Smooth muscle cell (in vitro differentiated cells): ENCODE results near the gene MAML3. TPM values are rescaled to one million over a fixed set of nuclear protein-coding genes. Genes with fewer than 3 reads are reported as not detected.

ENCODE experiments used
- DNase-seq: peaks from one replicate; lab custom pipeline; 2025; ENCODE audit not compliant: unreplicated experiment; lab: John Stamatoyannopoulos, UW
- H2AFZ ChIP-seq: fragments of 200-600 bp; sonication (generic); 2 replicates; pipeline ENCODE4 v1.6.0; 2016; ENCODE audit warnings: antibody characterized with exemption, low read depth, mild to moderate bottlenecking
- H3F3A ChIP-seq: fragments of 200-600 bp; sonication (generic); 2 replicates; pipeline ENCODE4 v1.6.0; 2017; ENCODE audit warnings: antibody characterized with exemption, low read depth
- H3K27ac ChIP-seq: fragments of 200-600 bp; sonication (generic); 2 replicates; pipeline ENCODE4 v1.5.1; 2016; ENCODE audit warnings: low read depth, mild to moderate bottlenecking
- H3K27me3 ChIP-seq: fragments of 200-600 bp; sonication (generic); 2 replicates; pipeline ENCODE4 v1.6.1; 2016; ENCODE audit warnings: low read depth, mild to moderate bottlenecking
- H3K36me3 ChIP-seq: fragments of 200-600 bp; sonication (generic); 2 replicates; pipeline ENCODE4 v1.5.1; 2016; ENCODE audit warnings: low read depth
- H3K4me1 ChIP-seq: fragments of 200-600 bp; sonication (generic); 2 replicates; pipeline ENCODE4 v1.5.1; 2016; ENCODE audit warnings: low read depth
- H3K4me2 ChIP-seq: fragments of 200-600 bp; sonication (generic); 2 replicates; pipeline ENCODE4 v1.6.0; 2016; ENCODE audit warnings: mild to moderate bottlenecking
- H3K4me3 ChIP-seq: fragments of 200-600 bp; sonication (generic); 2 replicates; pipeline ENCODE4 v1.5.1; 2016; ENCODE audit warnings: mild to moderate bottlenecking
- H3K79me2 ChIP-seq: fragments of 200-600 bp; sonication (generic); 2 replicates; pipeline ENCODE4 v1.6.0; 2016; ENCODE audit warnings: low read depth, mild to moderate bottlenecking
- H3K9ac ChIP-seq: fragments of 200-600 bp; sonication (generic); 2 replicates; pipeline ENCODE4 v1.6.0; 2016; ENCODE audit warnings: low read depth
- H3K9me3 ChIP-seq: fragments of 200-600 bp; sonication (generic); replicated peaks from 2 replicates; pipeline ENCODE4 v1.5.1; 2016; ENCODE audit warnings: low read depth
- H4K20me1 ChIP-seq: fragments of 200-600 bp; sonication (generic); 2 replicates; pipeline ENCODE4 v1.6.0; 2016; ENCODE audit warnings: low read depth
- WGBS: methylation state at CpG from one replicate; pipeline ENCODE4 v1.1.7; 2016; ENCODE audit warnings: low lambda C conversion rate; 5-methylcytosine and 5-hydroxymethylcytosine counted together
- polyA plus RNA-seq: library from polyadenylated mRNA; unstranded; fragments of >200 nt; fragmentation: Nextera tagmentation; extraction: Ambion mirVana; gene quantifications from 2 replicates; pipeline ENCODE4 v1.2.1, GENCODE V29; 2016
- total RNA-seq: library from RNA; depleted of rRNA; stranded (reverse); fragments of >200 nt; gene quantifications from 2 replicates; pipeline ENCODE4 v1.2.3, GENCODE V29; 2014
- TF ChIP-seq, protein P1 (sequence below): fragments of 200-600 bp; sonication (generic); IDR thresholded peaks from 2 replicates; pipeline ENCODE4 v1.5.1; 2017; ENCODE audit warnings: borderline replicate concordance, mild to moderate bottlenecking, antibody characterized with exemption; ENCODE audit not compliant: insufficient read depth, poor library complexity, severe bottlenecking

MAML3 gene
- total and polyA plus RNA-seq, 2 experiments from 2014 or later = 4.9 to 12.6 TPM

DNA sequence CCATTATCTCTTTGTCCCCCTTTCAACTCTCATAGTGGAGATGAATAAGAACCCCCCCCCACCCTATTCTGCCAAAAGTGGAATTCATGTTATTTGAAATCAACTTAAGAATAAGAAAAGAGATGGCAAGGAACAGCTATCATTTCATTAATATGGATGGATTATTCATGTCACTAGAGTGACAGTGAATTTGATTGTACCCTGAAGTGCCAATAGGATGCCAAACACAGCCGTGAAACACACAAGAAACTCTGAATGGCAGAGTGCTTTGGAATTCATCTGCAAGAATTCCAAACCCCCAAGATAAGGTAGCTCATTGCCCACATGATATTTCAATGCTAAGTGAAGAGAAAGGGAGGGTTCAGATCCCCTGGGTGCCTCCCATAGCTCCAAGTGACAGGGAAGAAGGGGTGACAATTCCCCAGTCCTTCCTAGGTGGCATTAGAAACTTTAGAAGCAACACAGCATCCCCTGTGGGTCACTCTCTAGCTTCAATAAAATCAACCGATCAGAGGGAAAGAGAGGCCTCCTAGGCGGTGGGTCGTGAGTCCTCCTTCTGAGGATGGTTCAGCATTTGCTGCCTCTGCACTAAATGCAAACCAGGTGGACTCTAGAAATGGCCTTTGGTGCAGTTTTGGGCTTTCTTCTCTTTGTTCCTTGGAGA lies 404.0 kb downstream of the MAML3 start:
- no peak overlapping the region for H3K27ac ChIP-seq
- DNase-seq = no peak
- TF ChIP-seq, protein P1, sequence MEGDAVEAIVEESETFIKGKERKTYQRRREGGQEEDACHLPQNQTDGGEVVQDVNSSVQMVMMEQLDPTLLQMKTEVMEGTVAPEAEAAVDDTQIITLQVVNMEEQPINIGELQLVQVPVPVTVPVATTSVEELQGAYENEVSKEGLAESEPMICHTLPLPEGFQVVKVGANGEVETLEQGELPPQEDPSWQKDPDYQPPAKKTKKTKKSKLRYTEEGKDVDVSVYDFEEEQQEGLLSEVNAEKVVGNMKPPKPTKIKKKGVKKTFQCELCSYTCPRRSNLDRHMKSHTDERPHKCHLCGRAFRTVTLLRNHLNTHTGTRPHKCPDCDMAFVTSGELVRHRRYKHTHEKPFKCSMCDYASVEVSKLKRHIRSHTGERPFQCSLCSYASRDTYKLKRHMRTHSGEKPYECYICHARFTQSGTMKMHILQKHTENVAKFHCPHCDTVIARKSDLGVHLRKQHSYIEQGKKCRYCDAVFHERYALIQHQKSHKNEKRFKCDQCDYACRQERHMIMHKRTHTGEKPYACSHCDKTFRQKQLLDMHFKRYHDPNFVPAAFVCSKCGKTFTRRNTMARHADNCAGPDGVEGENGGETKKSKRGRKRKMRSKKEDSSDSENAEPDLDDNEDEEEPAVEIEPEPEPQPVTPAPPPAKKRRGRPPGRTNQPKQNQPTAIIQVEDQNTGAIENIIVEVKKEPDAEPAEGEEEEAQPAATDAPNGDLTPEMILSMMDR = no peak
- H3F3A ChIP-seq = no peaks in the 10 kb centered on the region
- no peaks in the 10 kb centered on the region for H3K27me3 ChIP-seq
- H3K36me3 ChIP-seq = no peaks in the 10 kb centered on the region
- no peaks in the 10 kb centered on the region for H3K9me3 ChIP-seq
- no peaks in the 10 kb centered on the region for H4K20me1 ChIP-seq
- H3K4me3 ChIP-seq = no peak overlapping the region
- no peak overlapping the region for H3K4me2 ChIP-seq
- H3K79me2 ChIP-seq = peaks cover 11% of the 10 kb centered on the region
- no peak overlapping the region for H2AFZ ChIP-seq
- WGBS = 76% methylated on average over 4 of the region's 4 CpGs
- no peak overlapping the region for H3K9ac ChIP-seq
- H3K4me1 ChIP-seq = peaks cover 20% of the 10 kb centered on the region

DNA sequence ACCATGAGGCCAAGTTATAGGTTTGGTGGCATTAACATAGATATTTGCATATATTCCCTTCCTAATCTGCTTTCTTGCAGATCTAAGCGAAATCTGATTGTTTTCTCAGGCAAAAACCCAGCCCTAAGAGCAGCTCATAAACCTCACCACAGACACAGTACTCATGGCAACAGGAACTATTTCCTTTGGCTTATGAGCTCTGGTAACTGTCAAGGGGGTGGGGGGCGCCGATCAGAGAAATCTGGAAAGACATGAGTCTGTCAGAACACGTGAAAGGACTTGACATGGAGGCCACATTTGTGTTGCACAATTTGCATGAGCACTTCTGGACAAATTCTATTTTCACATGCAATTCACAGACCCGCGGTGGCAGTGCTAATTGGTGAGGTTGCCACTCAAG lies 404.6 kb downstream of the MAML3 start:
- peaks cover 8% of the 10 kb centered on the region for H3K79me2 ChIP-seq
- no peaks in the 10 kb centered on the region for H3F3A ChIP-seq
- peak overlapping the region; percentile 25 for H3K27ac ChIP-seq
- H3K27me3 ChIP-seq = no peaks in the 10 kb centered on the region
- no peaks in the 10 kb centered on the region for H3K9me3 ChIP-seq
- H3K36me3 ChIP-seq = no peaks in the 10 kb centered on the region
- no peak overlapping the region for H3K9ac ChIP-seq
- H3K4me2 ChIP-seq = peak overlapping the region; percentile 17
- H3K4me1 ChIP-seq = peaks cover 20% of the 10 kb centered on the region
- H4K20me1 ChIP-seq = no peaks in the 10 kb centered on the region
- no peak for DNase-seq
- no peak overlapping the region for H3K4me3 ChIP-seq
- H2AFZ ChIP-seq = no peak overlapping the region
- TF ChIP-seq, protein P1 = no peak
- WGBS = 40% methylated on average over 6 of the region's 6 CpGs

DNA sequence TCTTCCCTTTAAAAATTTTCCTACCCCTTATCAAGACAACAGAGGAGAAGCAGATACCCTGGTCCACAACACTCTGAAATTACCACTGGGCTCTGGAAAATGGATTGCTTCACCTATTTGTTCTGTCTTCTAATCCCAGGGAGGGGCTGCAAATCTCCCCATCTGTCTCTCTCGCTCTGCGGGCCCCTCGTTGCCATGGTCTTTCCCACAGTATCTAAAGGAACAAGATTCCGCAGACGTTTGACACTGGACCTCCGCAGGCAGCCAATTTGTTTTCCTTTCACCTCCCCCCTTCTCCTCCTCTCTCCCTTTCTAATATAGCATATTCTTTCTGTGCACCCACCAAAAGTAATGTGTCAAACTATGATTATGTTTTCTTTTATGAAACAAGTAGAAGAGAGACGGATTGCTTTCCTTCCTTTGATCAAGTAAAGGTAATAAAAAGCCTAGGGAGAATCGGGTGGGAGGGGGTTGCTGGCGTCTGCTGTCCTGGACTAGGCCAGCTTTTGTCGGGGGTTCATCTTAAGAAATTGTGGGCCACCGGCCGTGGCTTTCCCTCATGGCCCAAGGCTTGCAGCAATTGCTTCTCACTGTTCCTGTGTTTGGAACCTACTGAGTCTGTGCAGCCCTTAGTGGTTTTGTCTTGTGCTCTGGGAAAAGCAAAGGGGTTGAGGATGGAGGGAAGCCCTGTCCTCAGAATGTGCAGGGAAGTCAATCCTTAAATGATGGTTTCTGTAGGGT lies 407.4 kb downstream of the MAML3 start:
- H3K4me2 ChIP-seq = peak overlapping the region; percentile 30
- H2AFZ ChIP-seq = no peak overlapping the region
- H3K9me3 ChIP-seq = no peaks in the 10 kb centered on the region
- H3K4me3 ChIP-seq = no peak overlapping the region
- no peaks in the 10 kb centered on the region for H3F3A ChIP-seq
- H4K20me1 ChIP-seq = no peaks in the 10 kb centered on the region
- 45% methylated on average over 12 of the region's 12 CpGs for WGBS
- H3K36me3 ChIP-seq = no peaks in the 10 kb centered on the region
- no peaks in the 10 kb centered on the region for H3K79me2 ChIP-seq
- H3K4me1 ChIP-seq = peaks cover 20% of the 10 kb centered on the region
- no peaks in the 10 kb centered on the region for H3K27me3 ChIP-seq
- H3K27ac ChIP-seq = no peak overlapping the region
- DNase-seq = no peak
- H3K9ac ChIP-seq = no peak overlapping the region
- TF ChIP-seq, protein P1 = no peak
